Neutrophil (primary cell): ENCODE data around the gene THRSP.

ENCODE experiments used
- H3K27ac ChIP-seq: fragments of 200-600 bp; sonication (generic); 2 replicates; pipeline ENCODE4 v1.5.1; 2016; ENCODE audit warnings: mild to moderate bottlenecking, moderate library complexity
- H3K27me3 ChIP-seq: fragments of 200-600 bp; sonication (generic); 2 replicates; pipeline ENCODE4 v1.6.0; 2016; ENCODE audit warnings: mild to moderate bottlenecking
- H3K36me3 ChIP-seq: fragments of 200-600 bp; sonication (generic); 2 replicates; pipeline ENCODE4 v1.5.1; 2017
- H3K4me1 ChIP-seq, 2 experiments: fragments of 200-600 bp in 1 of 2; sonication (generic) in 1 of 2; 1 replicate in 1 of 2; 2 replicates in 1 of 2; pipeline versions ENCODE4 v1.5.1 to v1.6.1; 2013 to 2016; ENCODE audit warnings: low read depth in 1 of 2, low read length in 1 of 2, mild to moderate bottlenecking in 1 of 2, moderate library complexity in 1 of 2; ENCODE audit not compliant: control insufficient read depth in 1 of 2, insufficient read depth in 1 of 2
- H3K4me3 ChIP-seq, 2 experiments: fragments of 200-600 bp in 1 of 2; sonication (generic) in 1 of 2; 1 replicate in 1 of 2; 2 replicates in 1 of 2; pipeline ENCODE4 v1.5.1; 2013 to 2016; ENCODE audit warnings: low read depth in 1 of 2, low read length in 1 of 2, mild to moderate bottlenecking in 1 of 2, moderate library complexity in 1 of 2
- H3K9me3 ChIP-seq: fragments of 200-600 bp; sonication (generic); 2 replicates; pipeline ENCODE4 v1.5.1; 2016
- TF ChIP-seq, protein P1 (sequence below): fragments of 200-600 bp; sonication (generic); IDR thresholded peaks from 2 replicates; pipeline ENCODE4 v1.5.1; 2016; ENCODE audit warnings: antibody characterized with exemption

THRSP gene

DNA sequence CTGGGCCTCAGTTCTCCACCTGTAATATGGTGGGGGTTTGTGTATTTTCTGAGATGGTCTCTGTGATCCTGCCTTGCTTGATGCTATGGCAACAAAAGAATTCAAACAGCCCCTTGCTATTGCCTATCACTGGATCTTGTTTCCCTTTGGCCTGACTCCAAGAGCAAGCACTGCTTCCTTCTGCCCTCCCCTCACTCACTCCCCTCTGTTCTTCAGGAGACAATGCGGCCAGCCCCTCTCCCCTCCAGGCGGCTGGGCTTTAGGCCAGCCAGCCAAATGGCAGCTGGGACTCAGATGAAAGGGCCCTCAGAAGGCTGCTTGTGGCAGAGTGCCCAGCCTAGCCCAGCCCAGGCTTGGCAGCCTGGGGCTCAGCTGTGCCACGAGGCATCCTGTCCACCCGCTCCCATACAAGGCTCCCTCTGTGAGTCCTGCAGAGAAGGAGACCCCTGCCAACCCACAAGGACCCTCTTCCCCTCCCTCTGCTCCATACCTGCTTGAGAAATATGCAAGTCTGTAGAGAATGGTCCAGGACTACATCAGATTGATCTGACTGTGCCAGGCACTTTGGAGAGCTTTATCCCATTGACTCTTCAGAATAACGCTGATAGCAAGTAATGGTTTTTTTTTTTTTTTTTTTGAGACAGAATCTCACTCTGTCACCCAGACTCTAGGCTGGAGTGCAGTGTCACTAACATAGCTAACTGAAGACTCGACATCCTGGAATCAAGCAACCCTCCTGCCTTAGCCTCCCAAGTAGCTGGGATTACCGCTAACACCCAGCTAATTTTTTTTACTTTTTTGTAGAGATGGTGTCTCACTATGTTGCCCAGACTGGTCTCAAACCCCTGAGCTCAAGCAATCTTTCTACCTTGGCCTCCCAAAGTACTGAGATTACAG is 33.0 kb upstream of the THRSP start:
- H3K27me3 ChIP-seq: peaks cover 3% of the 10 kb centered on the region
- H3K4me1 ChIP-seq: no peaks in the 10 kb centered on the region
- no peaks in the 10 kb centered on the region for H3K36me3 ChIP-seq
- H3K9me3 ChIP-seq: no peaks in the 10 kb centered on the region
- no peak overlapping the region for H3K27ac ChIP-seq
- H3K4me3 ChIP-seq: no peak overlapping the region
- TF ChIP-seq, protein P1, sequence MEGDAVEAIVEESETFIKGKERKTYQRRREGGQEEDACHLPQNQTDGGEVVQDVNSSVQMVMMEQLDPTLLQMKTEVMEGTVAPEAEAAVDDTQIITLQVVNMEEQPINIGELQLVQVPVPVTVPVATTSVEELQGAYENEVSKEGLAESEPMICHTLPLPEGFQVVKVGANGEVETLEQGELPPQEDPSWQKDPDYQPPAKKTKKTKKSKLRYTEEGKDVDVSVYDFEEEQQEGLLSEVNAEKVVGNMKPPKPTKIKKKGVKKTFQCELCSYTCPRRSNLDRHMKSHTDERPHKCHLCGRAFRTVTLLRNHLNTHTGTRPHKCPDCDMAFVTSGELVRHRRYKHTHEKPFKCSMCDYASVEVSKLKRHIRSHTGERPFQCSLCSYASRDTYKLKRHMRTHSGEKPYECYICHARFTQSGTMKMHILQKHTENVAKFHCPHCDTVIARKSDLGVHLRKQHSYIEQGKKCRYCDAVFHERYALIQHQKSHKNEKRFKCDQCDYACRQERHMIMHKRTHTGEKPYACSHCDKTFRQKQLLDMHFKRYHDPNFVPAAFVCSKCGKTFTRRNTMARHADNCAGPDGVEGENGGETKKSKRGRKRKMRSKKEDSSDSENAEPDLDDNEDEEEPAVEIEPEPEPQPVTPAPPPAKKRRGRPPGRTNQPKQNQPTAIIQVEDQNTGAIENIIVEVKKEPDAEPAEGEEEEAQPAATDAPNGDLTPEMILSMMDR: no peak

DNA sequence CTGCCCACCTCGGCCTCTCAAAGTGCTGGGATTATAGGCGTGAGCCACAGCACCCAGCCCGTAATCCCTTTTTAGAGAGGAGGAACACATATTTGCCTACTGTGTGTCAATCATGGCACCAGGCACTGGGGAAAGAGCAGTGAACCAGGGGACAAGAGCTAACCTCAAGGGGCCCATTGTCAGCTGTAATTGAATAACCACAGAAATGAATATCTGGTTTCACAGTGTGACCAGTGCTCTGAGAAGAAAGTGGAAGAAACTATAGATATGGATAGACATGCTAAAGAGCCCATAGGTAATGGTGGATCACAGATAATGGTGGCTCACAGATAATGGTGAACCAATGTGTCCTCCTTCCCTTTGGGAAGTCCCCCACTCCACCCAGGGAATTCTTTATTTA is 32.0 kb upstream of the THRSP start:
- Histone ChIP-seq H3K4me3 (no peak overlapping the region), H3K36me3 (no peaks in the 10 kb centered on the region), H3K9me3 (no peaks in the 10 kb centered on the region), H3K27me3 (peaks cover 3% of the 10 kb centered on the region), H3K4me1 (no peaks in the 10 kb centered on the region), H3K27ac (no peak overlapping the region)
- TF ChIP-seq, protein P1: no peak

- H3K27ac ChIP-seq: no peak overlapping the region
Observed at GRCh38 chr11:78032090-78032489, 31.6 kb upstream of the THRSP start.

GRCh38 chr11:78033040-78033439 is 30.6 kb upstream of the THRSP start:
- TF ChIP-seq, protein P1: no peak
- H3K36me3 ChIP-seq: no peaks in the 10 kb centered on the region
- H3K27ac ChIP-seq: no peak overlapping the region
- no peak overlapping the region for H3K4me3 ChIP-seq
- peaks cover 3% of the 10 kb centered on the region for H3K27me3 ChIP-seq
- H3K9me3 ChIP-seq: no peaks in the 10 kb centered on the region
- H3K4me1 ChIP-seq: no peaks in the 10 kb centered on the region

More at GRCh38 chr11:78032090-78032489, 31.6 kb upstream of the THRSP start:
- Histone ChIP-seq H3K4me3 (no peak overlapping the region), H3K36me3 (no peaks in the 10 kb centered on the region), H3K4me1 (no peaks in the 10 kb centered on the region), H3K27me3 (peaks cover 3% of the 10 kb centered on the region), H3K9me3 (no peaks in the 10 kb centered on the region)
- TF ChIP-seq, protein P1: no peak

- TF ChIP-seq, protein P1: no peak
- Histone ChIP-seq H3K4me1 (no peaks in the 10 kb centered on the region), H3K9me3 (no peaks in the 10 kb centered on the region), H3K36me3 (no peaks in the 10 kb centered on the region), H3K27me3 (peaks cover 3% of the 10 kb centered on the region), H3K4me3 (no peak overlapping the region), H3K27ac (no peak overlapping the region)
Observed at GRCh38 chr11:78034623-78035022, 29.0 kb upstream of the THRSP start.
